CD14-positive monocyte (primary cell): Measurements from ENCODE around the gene PACSIN2. TPM values are rescaled to one million over a fixed set of nuclear protein-coding genes. Genes with fewer than 3 reads are reported as not detected.
A peak's percentile ranks its signal among the peaks of the same experiment; 100 is the strongest.

Experiments used
- DNase-seq, 3 donors: peaks; one replicate each; pipeline ENCODE4 v3.0.0-alpha.2; 2011 to 2022
- H2AFZ ChIP-seq: 2 replicates; pipeline ENCODE4 v1.6.0; 2012; ENCODE audit warnings: mild to moderate bottlenecking, low read depth, low read length, inconsistent platforms; ENCODE audit not compliant: insufficient read depth, poor library complexity, severe bottlenecking
- H3K27ac ChIP-seq, 2 donors: 1 replicate in 1 of 2; 2 replicates in 1 of 2; pipeline ENCODE4 v1.5.1; 2012 to 2013; ENCODE audit warnings: low read length in 2 of 2, control low read depth in 1 of 2, inconsistent platforms in 1 of 2, low read depth in 1 of 2, mild to moderate bottlenecking in 1 of 2
- H3K27me3 ChIP-seq, 2 donors: one replicate each; pipeline versions ENCODE4 v1.6.0 to v1.6.1; 2011 to 2013; ENCODE audit warnings: low read length in 2 of 2; ENCODE audit not compliant: control insufficient read depth in 2 of 2, insufficient read depth in 2 of 2
- H3K36me3 ChIP-seq, 2 donors: replicated peaks in 1 of 2; 1 replicate in 1 of 2; 2 replicates in 1 of 2; pipeline versions ENCODE4 v1.5.1 to v1.6.1; 2012 to 2013; ENCODE audit warnings: low read length in 2 of 2, control low read depth in 1 of 2, inconsistent platforms in 1 of 2, mild to moderate bottlenecking in 1 of 2; ENCODE audit not compliant: insufficient read depth in 2 of 2, control insufficient read depth in 1 of 2
- H3K4me1 ChIP-seq, 2 donors: 1 replicate in 1 of 2; 2 replicates in 1 of 2; pipeline versions ENCODE4 v1.5.1 to v1.6.1; 2012 to 2013; ENCODE audit warnings: low read length in 2 of 2, control low read depth in 1 of 2, inconsistent platforms in 1 of 2, mild to moderate bottlenecking in 1 of 2, moderate library complexity in 1 of 2; ENCODE audit not compliant: insufficient read depth in 2 of 2, control insufficient read depth in 1 of 2
- H3K4me2 ChIP-seq: replicated peaks from 2 replicates; pipeline ENCODE3; 2012; ENCODE audit warnings: low read length, moderate library complexity, mild to moderate bottlenecking; ENCODE audit not compliant: poor library complexity, severe bottlenecking; ENCODE audit errors: extremely low read depth
- H3K4me3 ChIP-seq, 3 experiments: fragments of 200-600 bp in 1 of 3; sonication (generic) in 1 of 3; replicated peaks in 1 of 3; 1 replicate in 2 of 3; 2 replicates in 1 of 3; pipeline ENCODE4 v1.5.1; 2011 to 2013; ENCODE audit warnings: low read length in 3 of 3, mild to moderate bottlenecking in 3 of 3, control low read depth in 2 of 3, low read depth in 2 of 3, inconsistent platforms in 1 of 3, moderate library complexity in 1 of 3
- H3K79me2 ChIP-seq: 2 replicates; pipeline ENCODE4 v1.6.0; 2012; ENCODE audit warnings: mild to moderate bottlenecking, control low read depth, inconsistent platforms, low read length, moderate library complexity; ENCODE audit not compliant: insufficient read depth
- H3K9ac ChIP-seq: 2 replicates; pipeline ENCODE4 v1.6.0; 2017; ENCODE audit warnings: low read length, mild to moderate bottlenecking; ENCODE audit not compliant: insufficient read depth, poor library complexity, severe bottlenecking
- H3K9me3 ChIP-seq, 2 donors: replicated peaks in 1 of 2; 1 replicate in 1 of 2; 2 replicates in 1 of 2; pipeline versions ENCODE4 v1.5.1 to v1.6.1; 2012 to 2013; ENCODE audit warnings: low read length in 2 of 2, control low read depth in 1 of 2; ENCODE audit not compliant: control insufficient read depth in 1 of 2, insufficient read depth in 1 of 2
- H4K20me1 ChIP-seq: 2 replicates; pipeline ENCODE4 v1.6.0; 2012; ENCODE audit warnings: mild to moderate bottlenecking, low read length, control low read depth, moderate library complexity; ENCODE audit not compliant: insufficient read depth
- H3K27ac Mint-ChIP-seq, 7 donors: one replicate each; pipeline ENCODE4 v1.8.0; 2020; ENCODE audit warnings: mild to moderate bottlenecking in 7 of 7, mixed read lengths in 7 of 7, moderate library complexity in 6 of 7, inconsistent platforms in 2 of 7
- H3K27me3 Mint-ChIP-seq, 3 donors: one replicate each; pipeline ENCODE4 v1.8.0; 2021 to 2022; ENCODE audit warnings: low read depth in 3 of 3, mild to moderate bottlenecking in 3 of 3, mixed read lengths in 3 of 3, moderate library complexity in 3 of 3, inconsistent platforms in 1 of 3
- H3K36me3 Mint-ChIP-seq, 2 donors: one replicate each; pipeline ENCODE4 v1.8.0; 2020; ENCODE audit warnings: mixed read lengths in 2 of 2, inconsistent platforms in 1 of 2, mild to moderate bottlenecking in 1 of 2
- H3K4me1 Mint-ChIP-seq: one replicate; pipeline ENCODE4 v1.8.0; 2020; ENCODE audit warnings: mild to moderate bottlenecking, mixed read lengths
- H3K4me3 Mint-ChIP-seq, 2 donors: one replicate each; pipeline ENCODE4 v1.8.0; 2020; ENCODE audit warnings: mild to moderate bottlenecking in 2 of 2, mixed read lengths in 2 of 2, moderate library complexity in 1 of 2
- H3K9me3 Mint-ChIP-seq, 7 donors: one replicate each; pipeline ENCODE4 v1.8.0; 2020 to 2022; ENCODE audit warnings: mixed read lengths in 7 of 7, mild to moderate bottlenecking in 6 of 7, moderate library complexity in 6 of 7, inconsistent platforms in 2 of 7
- CTCF ChIP-seq: fragments of 200-600 bp; IDR thresholded peaks from one replicate; pipeline ENCODE4 v1.8.0; 2022; ENCODE audit warnings: antibody characterized with exemption, mild to moderate bottlenecking
- WGBS: methylation state at CpG from one replicate; pipeline ENCODE4 v1.1.5; 2013; ENCODE audit warnings: missing lambda C conversion rate; ENCODE audit not compliant: insufficient coverage; 5-methylcytosine and 5-hydroxymethylcytosine counted together
- intact Hi-C, 2 donors: fragments of 100-400 bp; cut with micrococcal nuclease; formaldehyde crosslinking; loops; one replicate each; pipeline versions ENCODE4 v1.15.0 to v1.15.1; 2023
- polyA plus RNA-seq, 3 donors: library from polyadenylated mRNA; depleted of rRNA in 1 of 3; unstranded in 2 of 3; stranded (reverse) in 1 of 3; fragments of 300-500 nt in 2 of 3; fragments of >200 nt in 1 of 3; fragmentation: Illumina TruSeq in 2 of 3; gene quantifications; 1 replicate in 2 of 3; 2 replicates in 1 of 3; pipeline ENCODE4 v1.2.3, GENCODE V29; 2012 to 2021

The PACSIN2 gene
- polyA plus RNA-seq, 3 donors = 31.2 to 45.7 (median 40.2) TPM

GRCh38 chr22:42966497-42966896 lies 48.5 kb downstream of the PACSIN2 start:
- Histone ChIP-seq H3K36me3 (peaks cover 0 to 28% of the 10 kb centered on the region in 2 donors), H2AFZ (no peak overlapping the region), H3K27me3 (no peaks in the 10 kb centered on the region), H4K20me1 (peaks cover 32% of the 10 kb centered on the region), H3K9me3 (no peaks in the 10 kb centered on the region), H3K4me2 (no peak overlapping the region), H3K4me1 (peaks cover 34 to 35% of the 10 kb centered on the region in 2 donors), H3K79me2 (peaks cover 83% of the 10 kb centered on the region), H3K4me3 (no peak overlapping the region), H3K27ac (no peak overlapping the region), H3K9ac (no peak overlapping the region)
- Mint-ChIP-seq H3K4me1 (peaks cover 54% of the 10 kb centered on the region), H3K4me3 (no peak overlapping the region), H3K36me3 (peaks cover 23 to 49% of the 10 kb centered on the region in 2 donors), H3K27me3 (no peaks in the 10 kb centered on the region), H3K9me3 (peaks cover 0 to 4% (median 0%) of the 10 kb centered on the region in 7 donors), H3K27ac (peak overlapping the region in 2 of 7 donors; percentile 25 to 33)
- TF ChIP-seq CTCF = no peak
- no peak for DNase-seq
- no CpG with 5 or more reads among the region's 1 CpG for WGBS
- intact Hi-C loops = no loop called here

GRCh38 chr22:42964994-42965699 lies 49.8 kb downstream of the PACSIN2 start:
- Histone ChIP-seq H3K4me2 (no peak overlapping the region), H3K9ac (no peak overlapping the region), H3K79me2 (peaks cover 87% of the 10 kb centered on the region), H3K27ac (no peak overlapping the region), H2AFZ (no peak overlapping the region), H3K4me3 (no peak overlapping the region), H4K20me1 (peaks cover 36% of the 10 kb centered on the region), H3K27me3 (no peaks in the 10 kb centered on the region), H3K4me1 (peaks cover 48% of the 10 kb centered on the region in 2 donors), H3K9me3 (no peaks in the 10 kb centered on the region), H3K36me3 (peaks cover 0 to 27% of the 10 kb centered on the region in 2 donors)
- peaks cover 0 to 2% (median 0%) of the 10 kb centered on the region in 3 donors for H3K27me3 Mint-ChIP-seq
- H3K4me3 Mint-ChIP-seq = no peak overlapping the region
- peaks cover 25 to 44% of the 10 kb centered on the region in 2 donors for H3K36me3 Mint-ChIP-seq
- no peak for DNase-seq
- H3K27ac Mint-ChIP-seq = peak overlapping the region in 4 of 7 donors; percentile 12 to 58 (median 36)
- H3K9me3 Mint-ChIP-seq = peaks cover 0 to 1% (median 0%) of the 10 kb centered on the region in 7 donors
- 22% methylated on average over 3 of the region's 6 CpGs for WGBS
- TF ChIP-seq CTCF = no peak
- H3K4me1 Mint-ChIP-seq = peaks cover 66% of the 10 kb centered on the region
- intact Hi-C loops = loop anchor here (5.0 kb wide), 3 partner anchors 37 to 43 kb away; no protein-coding TSS in a partner anchor
